Neural cell (in vitro differentiated cells): ENCODE results near the gene ELOA. TPM values are rescaled to one million over a fixed set of nuclear protein-coding genes. Genes with fewer than 3 reads are reported as not detected.

Source experiments
- H2AFZ ChIP-seq: fragments of 200-600, 300-800 bp; sonication (generic), shearing (Covaris generic); 2 replicates; pipeline ENCODE4 v1.6.0; 2014; ENCODE audit warnings: low read depth, mild to moderate bottlenecking, antibody characterized with exemption, low read length, moderate library complexity
- H3F3A ChIP-seq: fragments of 200-600 bp; shearing (Covaris generic); 2 replicates; pipeline ENCODE4 v1.6.1; 2016; ENCODE audit warnings: mild to moderate bottlenecking, moderate library complexity, mixed read lengths, antibody characterized with exemption, low read length; ENCODE audit not compliant: insufficient read depth, poor library complexity, severe bottlenecking
- H3K27ac ChIP-seq: fragments of 200-600, 300-800 bp; sonication (generic), shearing (Covaris generic); 2 replicates; pipeline ENCODE4 v1.5.1; 2014; ENCODE audit warnings: mild to moderate bottlenecking, low read length, moderate library complexity
- H3K27me3 ChIP-seq: fragments of 300-800, 200-600 bp; sonication (generic), shearing (Covaris generic); 2 replicates; pipeline ENCODE4 v1.6.0; 2014; ENCODE audit warnings: mild to moderate bottlenecking, low read depth, low read length, moderate library complexity; ENCODE audit not compliant: insufficient read depth
- H3K36me3 ChIP-seq: fragments of 300-800, 200-600 bp; sonication (generic), shearing (Covaris generic); 2 replicates; pipeline ENCODE4 v1.5.1; 2014; ENCODE audit warnings: mild to moderate bottlenecking, antibody characterized with exemption, low read length, moderate library complexity; ENCODE audit not compliant: insufficient read depth
- H3K4me2 ChIP-seq: fragments of 300-800, 200-600 bp; sonication (generic), shearing (Covaris generic); 2 replicates; pipeline ENCODE4 v1.6.0; 2014; ENCODE audit warnings: mild to moderate bottlenecking, low read length
- H3K4me3 ChIP-seq: fragments of 300-800, 200-600 bp; sonication (generic), shearing (Covaris generic); 2 replicates; pipeline ENCODE4 v1.5.1; 2014; ENCODE audit warnings: mild to moderate bottlenecking, low read length, moderate library complexity
- H3K79me2 ChIP-seq: fragments of 200-600 bp; shearing (Covaris generic); replicated peaks from 2 replicates; pipeline ENCODE4 v1.6.0; 2014; ENCODE audit warnings: mild to moderate bottlenecking, low read length, moderate library complexity; ENCODE audit not compliant: insufficient read depth
- H3K9ac ChIP-seq: fragments of 300-800, 200-600 bp; sonication (generic), shearing (Covaris generic); 2 replicates; pipeline ENCODE4 v1.6.1; 2016; ENCODE audit warnings: mild to moderate bottlenecking, low read length, mixed read lengths
- H3K9me2 ChIP-seq: fragments of 200-600 bp; shearing (Covaris generic); 2 replicates; pipeline ENCODE4 v1.6.1; 2016; ENCODE audit warnings: mild to moderate bottlenecking, low read length, mixed read lengths; ENCODE audit not compliant: insufficient read depth
- H3K9me3 ChIP-seq: fragments of 200-600, 300-800 bp; sonication (generic), shearing (Covaris generic); 2 replicates; pipeline ENCODE4 v1.6.1; 2016; ENCODE audit warnings: mild to moderate bottlenecking, mixed run types, low read length, moderate library complexity, mixed read lengths
- H4K20me1 ChIP-seq: fragments of 200-600 bp; shearing (Covaris generic); 2 replicates; pipeline ENCODE4 v1.6.1; 2016; ENCODE audit warnings: mild to moderate bottlenecking, mixed run types; ENCODE audit not compliant: insufficient read depth
- CTCF ChIP-seq: fragments of 450-650 bp; IDR thresholded peaks from 2 replicates; pipeline ENCODE4 v1.5.1; 2014; ENCODE audit warnings: antibody characterized with exemption, mild to moderate bottlenecking, moderate library complexity; ENCODE audit not compliant: poor library complexity, severe bottlenecking
- EP300 ChIP-seq: fragments of 450-650 bp; conservative IDR thresholded peaks from 2 replicates; pipeline ENCODE4 v1.6.1; 2014; ENCODE audit warnings: antibody characterized with exemption, mild to moderate bottlenecking, moderate library complexity; ENCODE audit not compliant: poor library complexity, severe bottlenecking
- EZH2 ChIP-seq: fragments of 200-600, 300-800 bp; shearing (Covaris generic), sonication (generic); IDR thresholded peaks from 2 replicates; pipeline ENCODE4 v1.6.1; 2014; ENCODE audit warnings: antibody characterized with exemption, low read length, borderline replicate concordance, mild to moderate bottlenecking; ENCODE audit not compliant: insufficient read depth, poor library complexity, severe bottlenecking
- MXI1 ChIP-seq: fragments of 450-650 bp; conservative IDR thresholded peaks from 2 replicates; pipeline ENCODE4 v1.6.1; 2014; ENCODE audit warnings: antibody characterized with exemption, mild to moderate bottlenecking; ENCODE audit not compliant: poor library complexity, severe bottlenecking
- POLR2AphosphoS5 ChIP-seq: IDR thresholded peaks from 2 replicates; pipeline ENCODE4 v1.6.1; 2012
- RAD21 ChIP-seq: fragments of 450-650 bp; conservative IDR thresholded peaks from 2 replicates; pipeline ENCODE4 v1.6.1; 2014; ENCODE audit warnings: antibody characterized with exemption, mild to moderate bottlenecking, moderate library complexity
- REST ChIP-seq: IDR thresholded peaks from 2 replicates; pipeline ENCODE4 v1.6.1; 2012; ENCODE audit warnings: borderline replicate concordance
- SMC3 ChIP-seq: fragments of 450-650 bp; conservative IDR thresholded peaks from 2 replicates; pipeline ENCODE4 v1.6.1; 2014; ENCODE audit warnings: antibody characterized with exemption, mild to moderate bottlenecking, moderate library complexity; ENCODE audit not compliant: poor library complexity
- TAF1 ChIP-seq: IDR thresholded peaks from 2 replicates; pipeline ENCODE4 v1.6.1; 2012; ENCODE audit warnings: low read depth
- polyA plus RNA-seq: library from polyadenylated mRNA; depleted of rRNA; stranded (reverse); fragments of >200 nt; gene quantifications from 2 replicates; pipeline ENCODE4 v1.2.3, GENCODE V29; 2014

ELOA gene
- polyA plus RNA-seq, 1 donor from 2014 or later = 20.0 TPM

GRCh38 chr1:23720256-23720995, 22.8 kb upstream of the ELOA start:
- Histone ChIP-seq H3K27ac (no peak overlapping the region), H3K4me3 (no peak overlapping the region), H3F3A (no peaks in the 10 kb centered on the region), H3K9ac (no peak overlapping the region), H3K9me2 (no peaks in the 10 kb centered on the region), H4K20me1 (no peaks in the 10 kb centered on the region), H2AFZ (no peak overlapping the region), H3K79me2 (no peaks in the 10 kb centered on the region), H3K36me3 (no peaks in the 10 kb centered on the region), H3K9me3 (no peaks in the 10 kb centered on the region), H3K4me2 (no peak overlapping the region), H3K27me3 (no peaks in the 10 kb centered on the region)
- TF ChIP-seq EZH2 (no peak), CTCF (no peak), RAD21 (no peak), EP300 (no peak), REST (no peak)

- Histone ChIP-seq H4K20me1 (no peaks in the 10 kb centered on the region), H2AFZ (no peak overlapping the region), H3K27me3 (no peaks in the 10 kb centered on the region), H3K36me3 (no peaks in the 10 kb centered on the region), H3K27ac (no peak overlapping the region), H3K4me3 (no peak overlapping the region), H3K9ac (no peak overlapping the region), H3F3A (no peaks in the 10 kb centered on the region), H3K79me2 (no peaks in the 10 kb centered on the region), H3K9me2 (no peaks in the 10 kb centered on the region), H3K4me2 (no peak overlapping the region), H3K9me3 (no peaks in the 10 kb centered on the region)
- TF ChIP-seq CTCF (no peak), MXI1 (no peak), RAD21 (no peak), SMC3 (no peak), REST (no peak), EZH2 (no peak), POLR2AphosphoS5 (no peak), EP300 (no peak), TAF1 (no peak)
Observed at GRCh38 chr1:23722652-23723051, 20.6 kb upstream of the ELOA start.
